SK-N-SH (cell line): ENCODE data around the gene ABCB4. TPM values are rescaled to one million over a fixed set of nuclear protein-coding genes. Genes with fewer than 3 reads are reported as not detected.

Experiments used
- CTCF ChIA-PET: fragments of 300-600, 350-600 bp; formaldehyde crosslinking; extraction: SDS; loops from one replicate; lab custom pipeline; 2021; lab: Yijun Ruan, JAX
- POLR2A ChIA-PET: fragments of 350-600 bp; sonication (Branson Sonifier 250); formaldehyde crosslinking; extraction: SDS; loops from one replicate; lab custom pipeline; 2020; ENCODE audit warnings: antibody characterized with exemption, inconsistent platforms; lab: Yijun Ruan, JAX
- DNase-seq: peaks from one replicate; pipeline ENCODE4 v3.0.0; 2012
- H2AFZ ChIP-seq: fragments of 200-600 bp; sonication (generic); 2 replicates; pipeline ENCODE4 v1.8.1; 2016; ENCODE audit warnings: antibody characterized with exemption, mild to moderate bottlenecking, low read depth
- H3F3A ChIP-seq: fragments of 200-600 bp; sonication (generic); replicated peaks from 2 replicates; pipeline ENCODE3; 2016; ENCODE audit warnings: antibody characterized with exemption, mild to moderate bottlenecking; ENCODE audit not compliant: insufficient read depth
- H3K27ac ChIP-seq, 2 experiments: fragments of 200-500 bp in 1 of 2; fragments of 200-600 bp in 1 of 2; sonication (Bioruptor generic) in 1 of 2; sonication (generic), shearing (Covaris generic) in 1 of 2; 2 replicates each; pipeline versions ENCODE4 v1.5.1 to v1.6.1; 2014 to 2016; ENCODE audit warnings: low read depth in 2 of 2, inconsistent platforms in 1 of 2, low read length in 1 of 2, mild to moderate bottlenecking in 1 of 2, mixed read lengths in 1 of 2
- H3K27me3 ChIP-seq: fragments of 200-600 bp; sonication (generic), shearing (Covaris generic); 2 replicates; pipeline ENCODE4 v1.6.1; 2016; ENCODE audit warnings: mixed run types; ENCODE audit not compliant: insufficient read depth
- H3K36me3 ChIP-seq, 2 experiments: fragments of 200-500 bp in 1 of 2; fragments of 200-600 bp in 1 of 2; sonication (Bioruptor generic) in 1 of 2; sonication (generic) in 1 of 2; replicated peaks in 1 of 2; 2 replicates each; pipeline versions ENCODE3 to v1.5.1; 2014 to 2016; ENCODE audit warnings: low read length in 1 of 2, mild to moderate bottlenecking in 1 of 2; ENCODE audit not compliant: insufficient read depth in 2 of 2, control insufficient read depth in 1 of 2
- H3K4me1 ChIP-seq, 2 experiments: fragments of 200-500 bp in 1 of 2; fragments of 200-600 bp in 1 of 2; sonication (Bioruptor generic) in 1 of 2; sonication (generic), shearing (Covaris generic) in 1 of 2; 2 replicates each; pipeline versions ENCODE4 v1.5.1 to v1.6.1; 2014 to 2016; ENCODE audit warnings: low read depth in 1 of 2, low read length in 1 of 2, mixed run types in 1 of 2; ENCODE audit not compliant: insufficient read depth in 2 of 2, control insufficient read depth in 1 of 2
- H3K4me2 ChIP-seq: fragments of 200-600 bp; sonication (generic), shearing (Covaris generic); 2 replicates; pipeline ENCODE4 v1.6.1; 2017; ENCODE audit warnings: mixed run types
- H3K4me3 ChIP-seq, 2 experiments: fragments of 200-500 bp in 1 of 2; fragments of 200-600 bp in 1 of 2; sonication (Bioruptor generic) in 1 of 2; sonication (generic), shearing (Covaris generic) in 1 of 2; 2 replicates each; pipeline versions ENCODE4 v1.5.1 to v1.8.1; 2014 to 2016; ENCODE audit warnings: low read depth in 2 of 2, inconsistent platforms in 1 of 2, low read length in 1 of 2, mild to moderate bottlenecking in 1 of 2, mixed read lengths in 1 of 2, moderate library complexity in 1 of 2
- H3K79me2 ChIP-seq: fragments of 200-600 bp; sonication (generic); 2 replicates; pipeline ENCODE4 v1.8.1; 2017; ENCODE audit warnings: mild to moderate bottlenecking; ENCODE audit not compliant: insufficient read depth
- H3K9ac ChIP-seq: fragments of 200-600 bp; sonication (generic); 2 replicates; pipeline ENCODE4 v1.6.1; 2017; ENCODE audit warnings: mixed run types
- H3K9me2 ChIP-seq: fragments of 200-600 bp; sonication (generic); 2 replicates; pipeline ENCODE4 v1.6.1; 2017; ENCODE audit warnings: mixed run types
- H3K9me3 ChIP-seq: fragments of 200-600 bp; sonication (generic); 2 replicates; pipeline ENCODE4 v1.6.1; 2017; ENCODE audit warnings: mixed run types, mild to moderate bottlenecking, moderate library complexity
- H4K20me1 ChIP-seq: fragments of 200-600 bp; sonication (generic); 2 replicates; pipeline ENCODE4 v1.6.1; 2017; ENCODE audit warnings: mild to moderate bottlenecking, mixed run types; ENCODE audit not compliant: insufficient read depth
- FOXJ3 ChIP-seq: sonication (generic); formaldehyde crosslinking; IDR thresholded peaks from 2 replicates; pipeline ENCODE4 v1.5.1; 2020; ENCODE audit warnings: mild to moderate bottlenecking, missing genetic modification reagents
- GABPA ChIP-seq: IDR thresholded peaks from 2 replicates; pipeline ENCODE4 v1.4.0; 2012; ENCODE audit warnings: low read depth, mild to moderate bottlenecking
- IRF3 ChIP-seq: fragments of 150-350 bp; IDR thresholded peaks from 2 replicates; pipeline ENCODE4 v1.6.1; 2016; ENCODE audit warnings: mild to moderate bottlenecking, low read depth, low read length
- MAX ChIP-seq: IDR thresholded peaks from 2 replicates; pipeline ENCODE4 v1.4.0; 2012; ENCODE audit warnings: low read depth
- PBX3 ChIP-seq: IDR thresholded peaks from 2 replicates; pipeline ENCODE4; 2012
- RXRA ChIP-seq: IDR thresholded peaks from 2 replicates; pipeline ENCODE4 v1.4.0; 2012; ENCODE audit warnings: low read depth, mild to moderate bottlenecking, borderline replicate concordance
- SIN3A ChIP-seq: IDR thresholded peaks from 2 replicates; pipeline ENCODE4 v1.6.1; 2012; ENCODE audit warnings: low read depth, mild to moderate bottlenecking, low read length, moderate library complexity, borderline replicate concordance
- TEAD4 ChIP-seq: IDR thresholded peaks from 2 replicates; pipeline ENCODE4 v1.4.0; 2012; ENCODE audit warnings: mild to moderate bottlenecking, borderline replicate concordance; ENCODE audit not compliant: insufficient read depth
- USF1 ChIP-seq: IDR thresholded peaks from 2 replicates; pipeline ENCODE4 v1.4.0; 2012; ENCODE audit warnings: low read depth, borderline replicate concordance
- YY1 ChIP-seq: IDR thresholded peaks from 2 replicates; pipeline ENCODE4 v1.4.0; 2012; ENCODE audit warnings: low read depth, mild to moderate bottlenecking
- WGBS: methylation state at CpG from one replicate; pipeline ENCODE4 v1.1.6; 2017; ENCODE audit warnings: low lambda C conversion rate; 5-methylcytosine and 5-hydroxymethylcytosine counted together
- polyA plus RNA-seq, 3 experiments: library from polyadenylated mRNA; depleted of rRNA; stranded (reverse); fragments of >200 nt; gene quantifications; 2 replicates each; pipeline ENCODE4 v1.2.3, GENCODE V29; 2012
- TF ChIP-seq, protein P1 (sequence below): fragments of 150-350 bp; IDR thresholded peaks from 2 replicates; pipeline ENCODE4 v1.6.1; 2017; ENCODE audit warnings: antibody characterized with exemption, low read length, low read depth, borderline replicate concordance
- TF ChIP-seq, protein P2 (sequence below): fragments of 200-600 bp; sonication (generic); IDR thresholded peaks from 2 replicates; pipeline ENCODE4 v1.6.1; 2017; ENCODE audit warnings: antibody characterized with exemption, mild to moderate bottlenecking, moderate library complexity
- TF ChIP-seq, protein P3 (sequence below): IDR thresholded peaks from 2 replicates; pipeline ENCODE4 v1.6.1; 2012; ENCODE audit warnings: mild to moderate bottlenecking, low read depth, low read length, moderate library complexity

Gene ABCB4
- polyA plus RNA-seq, 1 of the 3 experiments (the other 2 are of a cell fraction) = 0.18 TPM

DNA sequence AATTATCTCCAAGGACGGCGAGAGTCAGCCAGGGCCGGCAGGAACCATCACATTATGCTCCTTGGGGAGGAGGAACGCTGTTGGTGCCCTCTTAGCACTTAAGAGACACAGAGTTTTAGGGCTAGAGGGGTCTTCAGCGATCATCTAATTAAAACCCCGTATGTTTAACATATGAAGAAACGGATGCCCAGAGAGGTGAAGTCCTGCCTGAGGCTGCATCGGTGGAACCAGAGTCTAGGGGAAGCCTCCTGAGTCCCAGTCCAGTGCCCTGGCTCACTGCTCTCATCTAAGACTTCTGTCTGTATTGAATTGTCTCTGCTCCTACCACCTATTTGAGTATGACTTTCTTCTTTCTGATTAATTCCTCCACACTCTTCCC lies 688 bp upstream of the ABCB4 start:
- CTCF ChIA-PET = interaction anchor here (1.1 to 1.9 kb wide), 2 partner anchors 30 to 60 kb away, joined by 3 to 5 read pairs; no protein-coding TSS in a partner anchor
- Histone ChIP-seq H3K79me2 (no peaks in the 10 kb centered on the region), H4K20me1 (no peaks in the 10 kb centered on the region), H3K9me3 (no peaks in the 10 kb centered on the region), H3K4me3 (peak overlapping the region in 1 of 2 experiments; percentile 51; a peak in 1 of 4 replicates), H3K27ac (no peak overlapping the region), H3F3A (no peaks in the 10 kb centered on the region), H3K4me1 (peaks cover 0 to 14% of the 10 kb centered on the region in 2 experiments; a peak in 1 of 4 replicates), H3K9me2 (no peaks in the 10 kb centered on the region), H3K36me3 (no peaks in the 10 kb centered on the region), H3K9ac (no peak overlapping the region), H3K4me2 (0 out of 2 replicates have a peak overlapping the region, but pooled peaks have one; percentile 38), H3K27me3 (peaks cover 14% of the 10 kb centered on the region), H2AFZ (no peak overlapping the region)
- POLR2A ChIA-PET = no interaction called here
- TF ChIP-seq, protein P1, sequence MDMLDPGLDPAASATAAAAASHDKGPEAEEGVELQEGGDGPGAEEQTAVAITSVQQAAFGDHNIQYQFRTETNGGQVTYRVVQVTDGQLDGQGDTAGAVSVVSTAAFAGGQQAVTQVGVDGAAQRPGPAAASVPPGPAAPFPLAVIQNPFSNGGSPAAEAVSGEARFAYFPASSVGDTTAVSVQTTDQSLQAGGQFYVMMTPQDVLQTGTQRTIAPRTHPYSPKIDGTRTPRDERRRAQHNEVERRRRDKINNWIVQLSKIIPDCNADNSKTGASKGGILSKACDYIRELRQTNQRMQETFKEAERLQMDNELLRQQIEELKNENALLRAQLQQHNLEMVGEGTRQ = no peak
- TF ChIP-seq GABPA = no peak
- no peak for TF ChIP-seq YY1
- TF ChIP-seq MAX = no peak
- no peak for TF ChIP-seq TEAD4
- TF ChIP-seq SIN3A = no peak
- TF ChIP-seq, protein P2, sequence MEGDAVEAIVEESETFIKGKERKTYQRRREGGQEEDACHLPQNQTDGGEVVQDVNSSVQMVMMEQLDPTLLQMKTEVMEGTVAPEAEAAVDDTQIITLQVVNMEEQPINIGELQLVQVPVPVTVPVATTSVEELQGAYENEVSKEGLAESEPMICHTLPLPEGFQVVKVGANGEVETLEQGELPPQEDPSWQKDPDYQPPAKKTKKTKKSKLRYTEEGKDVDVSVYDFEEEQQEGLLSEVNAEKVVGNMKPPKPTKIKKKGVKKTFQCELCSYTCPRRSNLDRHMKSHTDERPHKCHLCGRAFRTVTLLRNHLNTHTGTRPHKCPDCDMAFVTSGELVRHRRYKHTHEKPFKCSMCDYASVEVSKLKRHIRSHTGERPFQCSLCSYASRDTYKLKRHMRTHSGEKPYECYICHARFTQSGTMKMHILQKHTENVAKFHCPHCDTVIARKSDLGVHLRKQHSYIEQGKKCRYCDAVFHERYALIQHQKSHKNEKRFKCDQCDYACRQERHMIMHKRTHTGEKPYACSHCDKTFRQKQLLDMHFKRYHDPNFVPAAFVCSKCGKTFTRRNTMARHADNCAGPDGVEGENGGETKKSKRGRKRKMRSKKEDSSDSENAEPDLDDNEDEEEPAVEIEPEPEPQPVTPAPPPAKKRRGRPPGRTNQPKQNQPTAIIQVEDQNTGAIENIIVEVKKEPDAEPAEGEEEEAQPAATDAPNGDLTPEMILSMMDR = no peak
- TF ChIP-seq, protein P3, sequence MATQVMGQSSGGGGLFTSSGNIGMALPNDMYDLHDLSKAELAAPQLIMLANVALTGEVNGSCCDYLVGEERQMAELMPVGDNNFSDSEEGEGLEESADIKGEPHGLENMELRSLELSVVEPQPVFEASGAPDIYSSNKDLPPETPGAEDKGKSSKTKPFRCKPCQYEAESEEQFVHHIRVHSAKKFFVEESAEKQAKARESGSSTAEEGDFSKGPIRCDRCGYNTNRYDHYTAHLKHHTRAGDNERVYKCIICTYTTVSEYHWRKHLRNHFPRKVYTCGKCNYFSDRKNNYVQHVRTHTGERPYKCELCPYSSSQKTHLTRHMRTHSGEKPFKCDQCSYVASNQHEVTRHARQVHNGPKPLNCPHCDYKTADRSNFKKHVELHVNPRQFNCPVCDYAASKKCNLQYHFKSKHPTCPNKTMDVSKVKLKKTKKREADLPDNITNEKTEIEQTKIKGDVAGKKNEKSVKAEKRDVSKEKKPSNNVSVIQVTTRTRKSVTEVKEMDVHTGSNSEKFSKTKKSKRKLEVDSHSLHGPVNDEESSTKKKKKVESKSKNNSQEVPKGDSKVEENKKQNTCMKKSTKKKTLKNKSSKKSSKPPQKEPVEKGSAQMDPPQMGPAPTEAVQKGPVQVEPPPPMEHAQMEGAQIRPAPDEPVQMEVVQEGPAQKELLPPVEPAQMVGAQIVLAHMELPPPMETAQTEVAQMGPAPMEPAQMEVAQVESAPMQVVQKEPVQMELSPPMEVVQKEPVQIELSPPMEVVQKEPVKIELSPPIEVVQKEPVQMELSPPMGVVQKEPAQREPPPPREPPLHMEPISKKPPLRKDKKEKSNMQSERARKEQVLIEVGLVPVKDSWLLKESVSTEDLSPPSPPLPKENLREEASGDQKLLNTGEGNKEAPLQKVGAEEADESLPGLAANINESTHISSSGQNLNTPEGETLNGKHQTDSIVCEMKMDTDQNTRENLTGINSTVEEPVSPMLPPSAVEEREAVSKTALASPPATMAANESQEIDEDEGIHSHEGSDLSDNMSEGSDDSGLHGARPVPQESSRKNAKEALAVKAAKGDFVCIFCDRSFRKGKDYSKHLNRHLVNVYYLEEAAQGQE = no peak
- no peak for TF ChIP-seq RXRA
- TF ChIP-seq IRF3 = no peak
- no peak for TF ChIP-seq FOXJ3 (CRISPR knock-in tag)
- TF ChIP-seq PBX3 = no peak
- no peak for TF ChIP-seq USF1
- DNase-seq = no peak
- WGBS = 86% methylated on average over 7 of the region's 8 CpGs
